HEK293T (cell line): Measurements from ENCODE around the gene RNF181.

Source experiments
- ARNT ChIP-seq: fragments of 450-650 bp; IDR thresholded peaks from 2 replicates; pipeline ENCODE4 v1.6.1; 2017; ENCODE audit warnings: mild to moderate bottlenecking
- BHLHE40 ChIP-seq: fragments of 450-650 bp; IDR thresholded peaks from 2 replicates; pipeline ENCODE4 v1.6.1; 2016; ENCODE audit warnings: mild to moderate bottlenecking, moderate library complexity, borderline replicate concordance
- ELF4 ChIP-seq: fragments of 450-650 bp; IDR thresholded peaks from 2 replicates; pipeline ENCODE4 v1.6.1; 2017; ENCODE audit warnings: antibody characterized with exemption
- FOXA1 ChIP-seq: fragments of 450-650 bp; IDR thresholded peaks from 2 replicates; pipeline ENCODE4 v1.6.1; 2016; ENCODE audit warnings: mild to moderate bottlenecking
- FOXM1 ChIP-seq: fragments of 450-650 bp; IDR thresholded peaks from 2 replicates; pipeline ENCODE4 v1.6.1; 2017; ENCODE audit warnings: mild to moderate bottlenecking, borderline replicate concordance
- HDGF ChIP-seq: fragments of 450-650 bp; IDR thresholded peaks from 2 replicates; pipeline ENCODE4 v1.6.1; 2017; ENCODE audit warnings: antibody characterized with exemption, borderline replicate concordance
- L3MBTL2 ChIP-seq: fragments of 450-650 bp; conservative IDR thresholded peaks from 2 replicates; pipeline ENCODE4 v1.6.1; 2016; ENCODE audit warnings: mild to moderate bottlenecking
- LEF1 ChIP-seq: fragments of 450-650 bp; IDR thresholded peaks from 2 replicates; pipeline ENCODE4 v1.6.1; 2017; ENCODE audit warnings: mild to moderate bottlenecking, borderline replicate concordance
- NFRKB ChIP-seq: fragments of 450-650 bp; IDR thresholded peaks from 2 replicates; pipeline ENCODE4 v1.6.1; 2016; ENCODE audit warnings: mild to moderate bottlenecking, moderate library complexity
- SP1 ChIP-seq: fragments of 450-650 bp; IDR thresholded peaks from 2 replicates; pipeline ENCODE4 v1.6.1; 2017
- SUZ12 ChIP-seq: fragments of 450-650 bp; IDR thresholded peaks from 2 replicates; pipeline ENCODE4 v1.6.1; 2016; ENCODE audit warnings: mild to moderate bottlenecking
- TARDBP ChIP-seq: fragments of 450-650 bp; IDR thresholded peaks from 2 replicates; pipeline ENCODE4 v1.6.1; 2016
- TF ChIP-seq, protein P1 (sequence below): fragments of 450-650 bp; IDR thresholded peaks from 2 replicates; pipeline ENCODE4 v1.6.1; 2016

DNA sequence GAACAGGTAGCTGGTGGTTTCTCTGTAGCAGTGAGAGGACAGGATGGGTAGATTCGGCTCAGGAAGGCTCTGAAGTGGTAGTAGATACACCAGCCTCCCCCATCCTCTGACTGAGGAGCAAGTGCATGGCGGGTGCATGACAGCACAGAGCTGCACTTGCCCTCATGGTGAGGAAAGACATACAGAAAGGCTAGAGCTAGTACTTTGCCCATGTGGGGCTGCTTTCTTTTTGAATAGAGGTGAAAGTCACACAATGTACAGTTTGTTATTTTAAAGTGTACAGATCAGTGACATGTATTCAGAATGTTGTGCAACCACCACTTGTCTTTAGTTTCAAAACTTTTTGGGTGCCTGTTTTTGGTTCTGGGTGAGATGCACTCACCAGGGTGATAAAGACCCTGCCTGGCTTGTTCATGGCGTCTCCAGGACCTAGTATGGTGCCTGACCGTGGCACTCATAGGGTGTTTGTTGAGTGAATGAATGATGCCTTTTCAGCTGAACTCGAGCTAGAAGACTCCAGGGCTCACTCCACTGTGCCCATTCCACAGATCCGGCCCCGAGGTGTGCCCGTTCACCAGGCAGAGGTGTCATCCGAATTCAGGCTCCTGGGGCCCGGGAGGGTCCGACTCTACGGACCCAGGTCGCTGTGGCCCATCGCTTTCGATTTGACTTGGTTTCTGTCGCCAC lies 11.7 kb upstream of the RNF181 start:
- TF ChIP-seq L3MBTL2 (no peak), ARNT (no peak), FOXM1 (no peak), FOXA1 (no peak), TARDBP (no peak), NFRKB (no peak), SUZ12 (no peak), SP1 (no peak), HDGF (no peak), BHLHE40 (no peak), ELF4 (no peak), LEF1 (no peak)
- TF ChIP-seq, protein P1, sequence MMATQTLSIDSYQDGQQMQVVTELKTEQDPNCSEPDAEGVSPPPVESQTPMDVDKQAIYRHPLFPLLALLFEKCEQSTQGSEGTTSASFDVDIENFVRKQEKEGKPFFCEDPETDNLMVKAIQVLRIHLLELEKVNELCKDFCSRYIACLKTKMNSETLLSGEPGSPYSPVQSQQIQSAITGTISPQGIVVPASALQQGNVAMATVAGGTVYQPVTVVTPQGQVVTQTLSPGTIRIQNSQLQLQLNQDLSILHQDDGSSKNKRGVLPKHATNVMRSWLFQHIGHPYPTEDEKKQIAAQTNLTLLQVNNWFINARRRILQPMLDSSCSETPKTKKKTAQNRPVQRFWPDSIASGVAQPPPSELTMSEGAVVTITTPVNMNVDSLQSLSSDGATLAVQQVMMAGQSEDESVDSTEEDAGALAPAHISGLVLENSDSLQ, result no peak
